SW 1271 (cell line): ENCODE data around the gene DOCK11.
"Not testable (repeated sequence)": the region's sequence is repeated elsewhere in the genome, so short reads cannot be mapped to it uniquely, and the experiment has no call there.

Experiments used
- DNase-seq, 2 experiments: peaks; one replicate each; lab custom pipeline; 2025; lab: John Stamatoyannopoulos, UW

The DOCK11 gene

GRCh38 chrX:118694638-118695037, 199.0 kb downstream of the DOCK11 start:
- no peak for DNase-seq

GRCh38 chrX:118698516-118699170, 203.0 kb downstream of the DOCK11 start:
- DNase-seq = no peak

- DNase-seq = no peak
Measured at GRCh38 chrX:118702741-118703140, 207.1 kb downstream of the DOCK11 start.

- no peak for DNase-seq
Measured at GRCh38 chrX:118706681-118707080, 211.1 kb downstream of the DOCK11 start.

GRCh38 chrX:118714521-118714920, 218.9 kb downstream of the DOCK11 start:
- no peak for DNase-seq

GRCh38 chrX:118715917-118716316, 220.3 kb downstream of the DOCK11 start:
- DNase-seq = not testable (repeated sequence)

- not testable (repeated sequence) for DNase-seq
Measured at GRCh38 chrX:118716833-118717232, 221.2 kb downstream of the DOCK11 start.

GRCh38 chrX:118717678-118718391, 222.2 kb downstream of the DOCK11 start:
- DNase-seq = no peak

GRCh38 chrX:118718737-118719136, 223.1 kb downstream of the DOCK11 start:
- no peak for DNase-seq

- DNase-seq = no peak
Measured at GRCh38 chrX:118720058-118720707, 224.6 kb downstream of the DOCK11 start.

GRCh38 chrX:118723376-118723775, 227.8 kb downstream of the DOCK11 start:
- no peak for DNase-seq

GRCh38 chrX:118724365-118724764, 228.8 kb downstream of the DOCK11 start:
- no peak for DNase-seq

- no peak for DNase-seq
Measured at GRCh38 chrX:118724775-118725174, 229.2 kb downstream of the DOCK11 start.

GRCh38 chrX:118726396-118726795, 230.8 kb downstream of the DOCK11 start:
- no peak for DNase-seq

GRCh38 chrX:118726887-118727685, 231.5 kb downstream of the DOCK11 start, which contains the start of gene IL13RA1:
Gene IL13RA1, plus strand, starts transcription at chrX:118727606. Its CDS starts 33 bp downstream, at chrX:118727639.
- DNase-seq = peak; percentile 2 to 59

GRCh38 chrX:118727686-118728339, 232.2 kb downstream of the DOCK11 start:
- no peak for DNase-seq

GRCh38 chrX:118729042-118729652, 233.5 kb downstream of the DOCK11 start:
- no peak for DNase-seq

- DNase-seq = no peak
Measured at GRCh38 chrX:118730500-118731247, 235.1 kb downstream of the DOCK11 start.

- not testable (repeated sequence) for DNase-seq
Measured at GRCh38 chrX:118732551-118732950, 236.9 kb downstream of the DOCK11 start.

GRCh38 chrX:118734909-118735308, 239.3 kb downstream of the DOCK11 start:
- no peak for DNase-seq
